Right renal cortex interstitium (tissue), 3 donors: ENCODE measurements around the gene HOXA9. TPM values are rescaled to one million over a fixed set of nuclear protein-coding genes. Genes with fewer than 3 reads are reported as not detected.

Source experiments
- DNase-seq, 3 donors: peaks; one replicate each; pipeline ENCODE4 v3.0.0-alpha.2; 2013; ENCODE audit warnings: low read depth in 3 of 3, low spot score in 2 of 3
- polyA plus RNA-seq, 3 donors: library from polyadenylated mRNA; unstranded; fragments of 120-200 nt; gene quantifications; one replicate each; pipeline ENCODE4 v1.2.1, GENCODE V29; 2013; ENCODE audit not compliant: insufficient read length in 3 of 3

Gene HOXA9
- polyA plus RNA-seq: 100 to 1,000 TPM in 1 of 3 donors, 10 to 100 TPM in 2; 85.6 to 118 (median 95.9) TPM

DNA sequence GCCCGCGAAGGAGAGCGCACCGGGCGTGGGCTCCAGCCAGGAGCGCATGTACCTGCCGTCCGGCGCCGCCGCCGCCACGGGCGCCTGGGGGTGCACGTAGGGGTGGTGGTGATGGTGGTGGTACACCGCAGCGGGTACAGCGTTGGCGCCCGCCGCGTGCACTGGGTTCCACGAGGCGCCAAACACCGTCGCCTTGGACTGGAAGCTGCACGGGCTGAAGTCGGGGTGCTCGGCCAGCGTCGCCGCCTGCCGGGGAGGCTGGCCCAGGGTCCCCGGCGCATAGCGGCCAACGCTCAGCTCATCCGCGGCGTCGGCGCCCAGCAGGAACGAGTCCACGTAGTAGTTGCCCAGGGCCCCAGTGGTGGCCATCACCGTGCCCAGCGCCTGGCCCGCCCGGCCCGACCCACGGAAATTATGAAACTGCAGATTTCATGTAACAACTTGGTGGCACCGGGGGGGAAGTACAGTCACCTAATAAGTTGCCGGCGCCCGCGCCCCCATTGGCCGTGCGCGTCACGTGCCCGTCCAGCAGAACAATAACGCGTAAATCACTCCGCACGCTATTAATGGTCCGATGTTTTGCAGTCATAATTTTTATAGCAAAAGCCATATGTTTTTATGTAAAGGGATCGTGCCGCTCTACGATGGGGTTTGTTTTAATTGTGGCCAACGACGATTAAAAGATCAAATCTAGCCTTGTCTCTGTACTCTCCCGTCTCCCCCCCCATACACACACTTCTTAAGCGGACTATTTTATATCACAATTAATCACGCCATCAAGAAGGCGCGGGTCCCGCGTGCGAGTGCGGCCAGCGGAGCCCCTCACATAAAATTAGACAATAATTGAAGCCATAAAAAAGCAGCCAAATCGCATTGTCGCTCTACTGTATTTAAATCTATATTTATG lies at the start of gene HOXA9:
Gene HOXA9 (minus strand): TSS at position 449 of the 907 bp plus-strand sequence. CDS start 80 bp downstream, at position 369.
- peak; percentile 88 to 93 (median 91) for DNase-seq

DNA sequence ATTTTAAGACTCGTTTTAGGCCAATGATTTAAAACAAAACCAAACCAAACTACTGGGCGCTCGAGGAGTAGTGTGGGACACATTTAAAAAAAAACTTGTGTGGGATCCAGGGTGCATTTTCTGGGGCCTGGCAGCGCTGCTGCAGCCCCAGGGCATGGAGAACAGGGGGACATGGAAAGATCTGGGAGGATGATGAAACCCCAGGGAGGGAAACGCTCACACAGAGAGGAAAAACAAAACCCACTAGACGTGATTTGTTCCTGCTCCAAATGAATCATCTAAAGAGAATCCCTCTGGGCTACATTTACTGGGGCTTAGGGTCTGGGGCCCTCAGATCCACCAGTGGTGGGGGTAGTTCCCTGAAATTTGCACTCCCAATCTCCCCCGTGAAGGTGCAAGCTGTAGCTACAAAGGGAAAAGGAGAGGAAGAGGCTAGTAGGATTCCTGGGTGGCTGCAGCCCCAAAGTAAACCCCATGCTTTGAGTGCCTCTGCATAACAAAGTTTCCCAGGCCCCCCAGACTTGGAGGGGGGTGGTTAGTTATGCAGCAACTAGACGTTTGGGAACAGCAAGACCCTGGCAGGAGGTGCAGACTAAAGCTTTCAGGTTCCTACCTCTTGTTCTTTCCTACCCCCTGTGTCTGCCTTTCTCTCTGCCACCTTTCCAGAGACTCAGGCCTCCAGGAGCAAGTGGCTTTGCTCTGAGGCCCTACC lies 49.1 kb upstream of the HOXA9 start:
- no peak for DNase-seq

DNA sequence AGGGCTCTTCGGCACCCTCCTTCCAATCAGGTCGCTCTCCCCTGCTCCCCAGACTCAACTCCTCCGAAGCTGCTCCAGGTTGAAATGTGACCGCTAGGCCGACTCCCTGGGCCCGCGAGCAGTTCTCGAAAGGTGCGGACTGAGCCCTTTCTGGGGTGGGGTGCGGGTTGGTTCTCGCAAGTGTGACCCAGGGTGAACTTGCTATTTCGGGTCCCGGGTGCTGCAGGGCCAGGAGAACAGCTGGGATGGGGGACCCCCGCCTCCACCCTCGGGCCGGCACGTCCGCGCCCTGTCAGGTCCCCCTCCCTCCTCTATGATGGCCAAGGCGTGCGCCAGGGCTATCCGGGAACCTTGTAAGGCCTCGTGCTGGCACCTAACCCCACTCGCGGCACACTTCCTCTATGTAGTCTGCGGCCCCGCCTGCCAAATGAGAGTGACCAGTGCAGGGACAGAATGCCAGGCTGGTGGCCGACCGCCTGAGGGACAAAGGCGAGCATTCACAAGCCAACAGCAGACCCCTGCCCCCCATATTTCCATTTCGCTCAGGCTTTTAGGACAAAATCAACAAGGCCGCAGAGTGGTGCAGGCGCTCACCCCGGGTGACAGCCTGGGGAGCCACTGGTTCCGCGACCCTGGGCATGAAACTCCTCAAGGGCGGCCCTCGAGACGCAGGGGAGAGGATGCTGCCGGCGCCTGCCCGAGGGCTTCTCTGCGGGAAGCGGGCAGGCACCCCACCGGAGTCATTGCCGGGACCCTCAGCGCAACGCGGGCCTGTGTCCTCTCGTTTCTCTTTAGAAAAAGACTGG lies 48.3 kb upstream of the HOXA9 start:
- DNase-seq: no peak

DNA sequence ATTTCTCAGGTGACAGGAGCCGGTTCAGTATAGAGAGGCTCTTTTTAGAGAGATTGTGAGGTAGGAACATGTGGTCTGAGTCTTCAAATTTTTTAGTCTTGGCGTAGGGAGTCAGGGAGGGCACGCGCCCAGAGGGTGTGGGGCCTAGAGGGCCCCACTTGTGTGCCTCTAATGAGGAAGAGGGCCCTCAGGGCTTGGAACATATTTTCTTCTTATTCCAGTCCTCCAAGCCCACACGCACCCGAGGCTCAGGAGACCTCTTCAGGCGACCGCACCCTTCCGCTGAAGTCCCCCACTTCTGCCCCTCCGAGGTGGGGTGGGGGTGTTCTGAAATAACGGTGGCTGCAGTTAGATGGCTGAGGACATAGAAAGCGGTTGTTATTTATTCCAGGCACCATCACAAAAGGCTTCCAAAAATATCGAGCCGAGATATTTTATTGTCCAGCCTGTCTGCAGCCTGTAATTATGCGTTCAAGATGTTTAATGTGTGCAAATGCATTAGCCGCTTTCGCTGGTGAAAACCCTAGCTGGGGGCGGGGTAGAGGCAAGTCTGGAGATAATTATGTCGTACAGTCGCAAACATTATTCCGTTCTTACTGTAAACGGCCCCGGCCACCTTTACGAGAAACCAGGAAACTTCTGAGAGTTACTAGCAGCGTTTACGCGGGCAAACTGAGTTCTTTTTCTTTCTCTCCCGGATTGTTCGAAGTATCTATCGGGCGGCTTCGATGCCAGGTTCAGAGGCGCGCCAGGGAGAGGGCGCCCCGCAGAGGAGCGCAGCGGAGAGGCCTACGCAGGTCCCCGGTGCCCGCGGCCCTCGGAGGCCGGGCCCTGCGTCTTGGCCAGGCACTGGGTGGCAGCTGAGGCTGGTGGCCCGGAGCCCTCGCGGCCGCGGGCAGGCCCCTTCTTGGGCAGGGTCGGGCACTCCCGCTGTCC lies 47.4 kb upstream of the HOXA9 start:
- no peak for DNase-seq

DNA sequence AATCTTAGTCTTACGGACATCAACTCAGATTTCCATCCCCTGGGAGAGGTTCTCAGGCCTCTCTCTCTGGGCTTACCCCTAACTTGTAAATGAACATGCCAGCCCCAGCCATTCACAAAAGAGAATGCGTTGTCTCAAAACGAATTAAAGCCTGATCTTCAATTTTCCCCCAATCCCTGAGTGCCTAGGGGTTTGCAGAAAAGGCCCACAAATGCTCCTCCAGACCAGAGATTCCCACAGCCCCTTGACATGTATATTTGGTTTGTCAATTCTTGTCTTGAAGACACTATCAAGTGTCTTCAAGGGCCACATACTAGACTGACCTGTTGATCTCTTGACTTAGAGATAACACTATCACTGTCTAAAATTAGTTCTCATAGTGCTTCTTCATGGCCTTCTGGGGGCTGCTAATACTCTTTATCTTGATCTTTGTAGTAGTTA lies 46.4 kb upstream of the HOXA9 start:
- no peak for DNase-seq

DNA sequence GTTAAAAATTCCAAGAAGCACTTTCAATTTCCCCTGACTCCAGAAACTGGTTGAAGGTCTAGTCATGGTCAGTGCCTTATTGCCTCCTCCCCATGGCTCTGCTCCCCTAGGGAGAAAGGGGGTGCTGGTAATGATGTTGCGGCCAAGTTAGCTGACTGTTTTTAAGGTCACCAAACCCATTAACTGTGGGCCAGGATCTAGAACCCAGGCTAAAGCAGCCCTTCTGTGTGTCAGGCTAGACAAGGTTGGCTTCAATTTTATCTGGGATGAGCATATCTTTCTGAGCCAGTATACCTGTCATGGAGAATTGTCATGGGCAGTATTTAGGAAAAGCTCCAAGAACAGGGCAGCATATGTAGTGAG lies 45.7 kb upstream of the HOXA9 start:
- DNase-seq: no peak

- DNase-seq: no peak
Measured at GRCh38 chr7:27210441-27211083, 45.2 kb upstream of the HOXA9 start.

DNA sequence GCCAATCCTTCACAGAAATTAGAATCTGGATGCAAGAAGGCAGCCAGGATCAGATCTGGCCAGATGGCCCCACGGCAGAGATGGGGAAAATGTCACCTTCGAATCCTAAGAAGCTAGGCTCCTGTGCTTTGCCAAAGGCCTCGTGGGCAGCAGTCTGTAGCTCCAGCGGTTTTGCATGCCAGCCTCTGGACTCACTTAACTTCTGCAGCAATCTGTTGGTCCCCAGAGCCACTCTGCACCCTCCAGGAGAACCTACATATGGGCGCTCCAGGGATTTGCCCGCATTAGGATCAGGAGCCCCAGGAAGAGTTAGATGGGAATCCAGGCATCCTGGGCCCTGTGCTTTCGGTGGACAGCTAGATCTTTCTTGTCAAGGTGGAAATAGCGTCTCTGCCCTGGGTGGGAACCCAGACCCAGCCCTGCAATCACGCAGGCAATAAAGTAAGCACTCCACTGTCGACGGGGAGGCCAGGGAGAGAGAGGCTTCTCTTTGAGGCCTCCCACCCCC lies 44.6 kb upstream of the HOXA9 start:
- DNase-seq: no peak

DNA sequence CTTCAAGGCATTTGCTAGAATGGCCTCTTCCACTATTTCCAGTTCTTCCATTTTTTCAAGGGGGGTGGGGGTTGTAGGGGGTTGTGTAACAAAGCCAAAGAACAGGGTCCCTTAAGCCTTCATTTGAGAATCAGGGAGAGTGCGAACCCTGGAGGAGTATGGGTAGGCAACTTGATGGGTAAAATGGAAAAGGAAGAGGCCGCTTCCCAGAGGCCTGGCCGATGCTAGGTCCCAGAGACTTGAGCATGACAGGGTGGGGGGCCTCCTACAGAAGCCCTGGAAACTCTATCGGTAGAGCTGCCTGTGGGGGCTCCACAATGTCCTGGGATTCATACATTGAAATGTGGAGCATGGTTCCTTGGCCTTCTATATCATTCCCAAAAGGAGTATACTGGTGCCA lies 43.7 kb upstream of the HOXA9 start:
- no peak for DNase-seq

DNA sequence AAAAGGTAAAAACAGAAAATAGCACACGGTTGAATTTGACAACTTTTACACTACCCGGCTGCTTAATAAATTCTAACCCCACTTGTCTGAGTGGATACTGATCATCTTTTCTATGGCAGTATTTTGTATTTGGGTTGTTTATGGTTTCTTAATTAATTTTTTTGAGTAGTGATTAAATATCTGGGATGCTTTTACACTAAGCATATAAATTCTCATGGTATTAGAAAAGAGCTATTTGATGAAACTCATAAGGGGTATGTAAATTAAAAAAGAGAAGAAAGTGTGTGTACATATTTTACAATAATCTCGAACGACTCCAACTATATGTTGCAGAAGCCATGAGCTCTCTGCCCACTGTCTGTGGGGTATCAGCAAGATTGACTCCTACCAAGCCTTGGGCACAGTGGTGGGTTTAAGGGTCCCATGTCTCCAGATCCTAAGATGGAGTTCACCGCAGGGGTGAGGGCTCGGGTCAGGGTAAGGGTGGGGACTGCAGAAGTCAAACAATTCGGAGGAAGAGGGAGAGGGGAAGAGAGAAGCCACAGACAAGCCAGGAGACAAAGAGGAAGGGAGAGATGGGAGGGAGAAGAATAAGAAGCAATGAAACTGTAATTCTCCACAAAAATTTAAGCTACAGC lies 42.1 kb upstream of the HOXA9 start:
- no peak for DNase-seq

DNA sequence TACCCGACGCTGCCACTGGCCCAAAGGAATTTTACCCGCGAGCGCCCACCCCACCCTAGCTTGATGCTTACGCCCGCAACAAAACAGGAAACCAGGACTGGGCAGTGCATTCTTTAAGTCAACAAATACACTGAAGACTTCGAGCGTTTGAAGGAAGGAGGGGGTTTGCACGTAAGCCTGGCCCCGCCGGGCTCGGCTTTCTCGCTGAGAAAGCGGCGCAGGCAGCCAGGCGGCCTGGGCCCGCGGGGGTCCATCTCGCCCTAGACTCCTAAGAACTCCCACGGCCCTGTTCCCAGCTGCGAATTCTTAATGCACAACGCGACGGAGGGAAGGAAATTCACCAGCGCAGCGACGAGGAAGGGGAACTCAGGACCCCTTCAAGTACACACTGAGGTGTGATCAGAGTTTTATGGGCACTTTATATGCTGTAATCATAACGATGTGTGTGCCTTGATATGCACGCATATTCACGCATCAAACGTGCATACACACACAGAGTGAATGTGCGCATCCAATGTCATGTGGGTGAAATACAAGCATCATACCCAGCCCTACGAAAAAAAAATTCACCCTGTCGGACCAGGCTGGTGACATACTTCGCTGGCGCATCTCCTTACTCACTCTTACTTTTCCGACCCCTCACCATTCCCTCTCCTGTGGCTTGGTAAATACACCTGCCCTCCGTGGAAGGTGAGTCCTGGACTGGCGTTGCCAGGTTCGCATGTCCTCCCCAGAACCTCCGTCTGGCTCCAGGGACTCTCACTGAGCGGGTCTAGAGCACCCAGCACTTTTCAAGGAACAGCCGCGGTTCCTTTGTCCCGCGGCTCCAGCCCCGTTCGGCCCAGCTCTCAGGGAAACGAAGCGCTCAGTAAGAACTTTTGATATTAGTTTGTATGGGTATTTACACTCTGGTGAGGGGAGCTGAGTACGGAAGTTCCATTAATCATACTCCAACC lies 40.3 kb upstream of the HOXA9 start:
- no peak for DNase-seq

GRCh38 chr7:27204851-27205322 lies 39.5 kb upstream of the HOXA9 start:
- DNase-seq: no peak

- DNase-seq: no peak
Measured at GRCh38 chr7:27203964-27204594, 38.7 kb upstream of the HOXA9 start.

- no peak for DNase-seq
Measured at GRCh38 chr7:27203365-27203953, 38.1 kb upstream of the HOXA9 start.

DNA sequence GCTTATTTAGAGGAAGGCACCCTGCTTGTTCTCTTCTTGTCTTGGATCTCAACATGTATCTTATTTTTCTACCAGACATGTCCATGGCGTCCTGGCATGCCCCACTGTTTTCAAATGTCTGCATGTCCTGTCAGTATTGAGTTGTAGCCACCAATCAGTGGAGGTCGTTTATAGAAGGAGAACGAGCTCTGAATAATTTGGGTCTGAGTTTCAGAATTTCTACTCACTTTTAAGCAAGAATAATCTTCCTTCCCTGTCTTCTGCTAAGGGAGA lies 37.5 kb upstream of the HOXA9 start:
- DNase-seq: no peak

GRCh38 chr7:27202018-27202861 lies 36.9 kb upstream of the HOXA9 start:
- DNase-seq: no peak
